CD1c-positive myeloid dendritic cell (primary cell): ENCODE data around the gene CREBL2.
"Not testable (repeated sequence)": the region's sequence is repeated elsewhere in the genome, so short reads cannot be mapped to it uniquely, and the experiment has no call there.

Source experiments
- DNase-seq: peaks from one replicate; pipeline ENCODE4 v3.0.0-alpha.2; 2016; ENCODE audit errors: extremely low spot score

CREBL2 gene

DNA sequence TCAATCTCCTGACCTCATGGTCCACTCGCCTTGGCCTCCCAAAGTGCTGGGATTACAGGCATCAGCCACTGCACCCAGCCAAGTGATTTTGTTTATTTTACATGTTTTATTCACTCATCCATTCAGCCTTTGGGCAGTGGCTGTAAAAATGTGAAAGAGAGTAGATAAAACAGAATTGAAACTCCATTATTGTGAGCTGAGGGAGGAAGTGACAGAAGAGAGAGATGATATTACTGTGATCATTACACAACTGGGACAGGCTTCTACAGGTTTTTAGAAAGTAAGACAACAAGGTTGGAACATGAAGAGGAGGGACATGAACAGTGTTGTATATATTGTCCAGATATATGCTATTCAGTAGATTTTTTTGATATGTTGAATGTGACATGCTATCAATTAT lies 25.0 kb downstream of the CREBL2 start:
- no peak for DNase-seq

DNA sequence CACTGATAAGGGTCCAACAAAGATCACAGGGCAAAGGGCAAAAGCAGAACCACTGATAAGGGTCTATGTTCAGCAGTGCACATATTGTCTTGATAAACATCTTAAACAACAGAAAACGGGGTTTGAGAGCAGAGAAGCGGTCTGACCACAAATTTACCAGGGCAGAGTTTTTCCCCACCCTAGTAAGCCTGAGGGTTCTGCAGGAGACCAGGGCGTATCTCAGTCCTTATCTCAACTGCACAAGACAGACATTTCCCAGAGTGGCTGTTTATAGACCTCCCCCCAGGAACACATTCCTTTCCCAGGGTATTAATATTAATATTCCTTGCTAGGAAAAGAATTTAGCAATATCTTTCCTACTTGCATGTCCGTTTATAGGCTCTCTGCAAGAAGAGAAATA lies 28.3 kb downstream of the CREBL2 start:
- DNase-seq = not testable (repeated sequence)

DNA sequence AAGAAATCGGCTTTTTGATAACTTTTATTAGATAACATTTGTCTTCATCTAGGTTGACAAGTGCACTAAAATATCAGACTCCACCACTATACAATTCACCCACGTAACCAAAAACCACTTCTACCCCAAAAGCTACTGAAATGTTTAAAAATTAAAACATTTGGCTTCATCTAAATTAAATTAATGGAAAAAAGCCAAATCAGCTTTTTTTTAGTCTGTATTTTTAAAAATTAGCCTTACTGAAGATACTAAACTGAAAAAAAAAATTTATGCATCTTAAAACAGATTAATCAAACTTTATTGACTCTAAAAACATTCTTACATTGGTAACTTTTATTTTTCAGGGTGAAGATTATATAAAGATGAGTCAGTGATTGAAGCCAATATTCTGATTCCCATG lies 30.0 kb downstream of the CREBL2 start:
- no peak for DNase-seq

DNA sequence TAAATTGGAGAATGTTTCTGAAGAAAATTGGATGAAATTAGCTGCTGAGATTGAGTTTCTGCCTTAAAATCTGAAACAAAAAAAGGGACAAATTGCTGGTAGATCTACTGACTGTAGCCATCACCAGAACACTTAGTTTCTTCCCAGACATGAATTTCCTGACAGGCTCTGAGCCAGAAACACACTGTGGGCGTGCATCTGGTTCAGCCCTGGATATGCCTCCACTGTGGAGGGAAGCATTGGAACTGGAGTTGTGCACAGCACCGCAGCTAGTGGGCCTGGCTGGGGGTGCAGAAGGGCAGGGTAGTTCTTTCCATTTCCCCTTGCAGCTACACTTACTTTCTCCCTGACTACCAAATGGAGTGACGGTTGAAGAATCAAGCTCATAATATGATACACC lies 31.2 kb downstream of the CREBL2 start:
- no peak for DNase-seq

DNA sequence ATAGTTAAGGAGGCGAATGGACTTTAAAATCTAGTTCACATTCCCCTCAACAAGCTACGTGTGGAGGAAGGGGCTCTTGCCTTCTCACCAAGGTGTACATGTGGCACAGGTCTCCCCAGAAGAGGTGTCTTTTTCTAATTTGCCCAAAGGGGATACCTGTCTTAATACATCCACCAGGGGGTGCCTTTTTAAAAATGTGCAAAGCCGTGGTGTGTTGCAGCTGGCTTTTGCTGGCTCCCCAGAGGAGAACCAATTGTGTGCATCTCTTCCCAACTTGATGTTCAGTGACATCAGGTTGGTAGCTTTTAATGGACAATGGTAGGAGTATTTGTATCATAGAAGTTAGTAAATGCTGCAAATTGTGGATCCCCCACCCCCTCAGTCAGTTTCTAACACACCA lies 33.8 kb downstream of the CREBL2 start:
- peak; percentile 55 for DNase-seq

DNA sequence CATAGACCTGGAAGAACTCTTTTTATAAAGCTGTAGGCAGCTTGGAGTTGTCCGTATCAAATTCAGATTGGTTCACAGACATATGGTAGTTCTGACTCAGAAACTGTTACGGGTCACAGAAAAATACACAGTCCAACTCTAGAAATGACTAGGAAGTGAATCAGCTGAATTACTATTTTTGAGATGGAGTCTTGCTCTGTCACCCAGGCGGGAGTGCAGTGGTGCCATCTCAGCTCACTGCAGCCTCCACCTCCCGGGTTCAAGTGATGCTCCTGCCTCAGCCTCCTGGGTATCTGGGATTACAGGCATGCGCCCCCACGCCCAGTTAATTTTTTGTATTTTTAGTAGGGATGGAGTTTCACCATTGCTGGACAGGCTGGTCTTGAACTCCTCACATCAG lies 34.3 kb downstream of the CREBL2 start:
- DNase-seq = not testable (repeated sequence)

DNA sequence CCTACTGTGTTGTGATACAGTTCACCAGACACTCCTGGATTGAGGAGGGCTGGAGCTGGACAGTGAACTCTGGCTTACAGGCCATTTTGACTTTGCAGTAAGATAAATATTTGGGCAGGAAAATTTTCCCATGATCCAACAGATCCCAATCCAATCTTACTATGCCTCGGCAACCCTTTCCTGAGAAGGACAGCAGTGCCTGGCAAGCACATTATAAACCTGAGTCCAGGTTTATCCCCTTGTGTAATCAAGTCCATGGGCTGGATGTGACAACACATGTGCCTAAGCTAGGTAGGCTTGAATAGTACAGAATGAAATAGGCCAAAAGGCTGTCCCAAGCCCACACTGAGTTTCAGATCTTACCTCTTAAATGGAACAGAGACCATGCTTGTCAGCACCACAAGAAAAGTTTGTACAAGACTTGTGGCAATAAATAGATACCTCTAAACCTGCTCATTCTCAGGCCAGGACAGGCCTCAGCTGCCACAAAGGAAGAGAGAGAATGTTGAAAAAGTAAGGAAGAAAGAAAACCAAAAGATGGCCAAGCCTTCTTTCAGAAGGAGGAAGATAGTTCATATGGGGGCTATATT lies 34.9 kb downstream of the CREBL2 start:
- DNase-seq = no peak

DNA sequence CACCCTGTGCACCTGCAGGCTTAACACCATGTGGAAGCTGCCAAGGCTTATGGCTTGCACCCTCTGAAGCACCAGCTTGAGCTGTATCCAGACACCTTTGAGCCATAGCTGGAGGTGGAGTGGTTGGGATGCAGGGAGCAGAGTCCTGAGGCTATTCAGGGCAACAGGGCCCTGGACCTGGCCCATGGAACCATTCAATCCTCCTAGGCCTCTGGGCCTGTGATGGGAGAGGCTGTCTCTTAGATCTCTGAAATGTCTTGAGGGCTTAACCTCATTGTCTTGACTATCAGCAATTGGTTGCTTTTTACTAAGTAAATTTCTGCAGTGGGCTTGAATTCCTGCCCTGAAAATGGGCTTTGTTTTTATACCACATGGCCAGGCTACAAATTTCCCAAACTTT lies 36.6 kb downstream of the CREBL2 start:
- DNase-seq = no peak

DNA sequence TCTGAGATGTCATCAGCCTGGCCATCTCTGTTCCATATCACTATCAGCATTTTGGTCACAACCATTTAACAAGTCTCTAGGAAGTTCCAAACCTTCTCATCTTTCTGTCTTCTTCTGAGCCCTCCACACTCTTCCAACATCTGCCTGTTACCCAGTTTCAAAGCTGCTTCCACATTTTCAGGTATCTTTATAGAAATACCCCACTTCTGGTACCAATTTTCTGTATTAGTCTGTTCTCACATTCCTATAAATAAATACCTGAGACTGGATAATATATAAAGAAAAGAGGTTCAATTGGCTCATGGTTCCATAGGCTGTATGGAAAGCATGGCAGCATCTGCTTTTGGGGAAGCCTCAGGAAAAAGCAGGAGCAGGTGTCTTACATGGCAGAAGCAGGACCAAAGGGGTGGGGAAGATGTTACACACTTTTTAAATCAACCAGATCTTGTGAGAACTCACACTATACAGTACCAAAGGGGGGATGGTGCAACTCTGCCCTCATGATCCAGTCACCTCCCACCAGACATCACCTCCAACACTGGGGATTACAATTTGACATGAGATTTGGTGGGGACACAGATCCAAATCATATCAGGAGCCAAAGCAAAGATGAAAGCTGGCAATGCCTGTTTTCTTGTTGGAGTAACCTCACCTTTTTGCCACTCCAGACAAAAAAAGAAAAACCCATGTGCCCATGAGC lies 37.4 kb downstream of the CREBL2 start:
- no peak for DNase-seq

DNA sequence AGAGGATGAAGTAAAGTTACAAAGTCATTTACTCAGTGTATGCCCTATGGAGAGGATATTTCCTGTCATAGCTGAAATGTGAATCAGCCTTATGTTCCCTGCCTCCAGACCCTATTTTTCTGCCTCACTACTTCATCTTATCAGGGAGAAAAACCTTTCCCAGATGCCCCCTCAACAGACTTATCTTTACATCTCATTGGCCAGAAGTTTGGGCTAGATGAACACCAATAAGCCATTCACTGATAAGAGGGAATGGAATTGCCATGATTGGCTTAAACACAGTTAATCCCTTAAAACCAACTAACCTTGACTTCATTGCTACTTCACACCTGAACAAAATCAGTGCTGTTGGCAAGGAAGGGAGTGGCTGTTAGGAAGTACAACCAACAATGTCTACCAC lies 40.1 kb downstream of the CREBL2 start:
- no peak for DNase-seq

DNA sequence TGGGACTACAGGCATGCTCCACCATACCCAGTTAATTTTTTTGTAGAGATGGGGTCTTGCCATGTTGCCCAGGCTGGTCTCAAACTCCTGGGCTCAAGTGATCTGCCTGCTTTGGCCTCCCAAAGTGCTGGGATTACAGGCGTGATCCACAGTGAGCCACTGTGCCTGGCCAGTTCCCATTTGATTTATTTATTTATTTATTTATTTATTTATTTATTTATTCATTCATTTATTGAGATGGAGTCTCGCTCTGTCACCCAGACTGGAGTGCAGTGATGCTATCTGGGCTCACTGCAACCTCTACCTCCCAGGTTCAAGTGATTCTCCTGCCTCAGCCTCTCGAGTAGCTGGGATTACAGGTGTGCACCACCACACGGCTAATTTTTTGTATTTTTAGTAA lies 41.0 kb downstream of the CREBL2 start:
- not testable (repeated sequence) for DNase-seq

DNA sequence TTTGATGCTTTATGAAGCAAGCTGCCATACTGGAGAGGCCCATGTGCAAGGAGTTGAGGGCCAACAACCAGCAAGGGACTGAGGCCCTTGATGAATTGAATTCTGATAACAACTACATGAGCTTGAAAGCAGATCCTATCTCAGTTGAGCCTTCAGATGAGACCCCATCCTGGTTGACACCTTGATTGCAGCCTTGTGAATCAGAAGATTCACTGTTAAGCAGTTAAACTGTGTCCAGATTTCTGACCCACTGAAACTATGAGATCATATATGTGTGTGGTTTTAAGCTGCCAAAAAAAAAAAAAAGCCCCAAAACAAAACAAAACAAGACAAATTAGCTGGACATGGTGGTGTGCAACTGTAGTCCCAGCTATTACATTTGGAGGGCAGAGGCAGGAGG lies 42.2 kb downstream of the CREBL2 start:
- DNase-seq = no peak

DNA sequence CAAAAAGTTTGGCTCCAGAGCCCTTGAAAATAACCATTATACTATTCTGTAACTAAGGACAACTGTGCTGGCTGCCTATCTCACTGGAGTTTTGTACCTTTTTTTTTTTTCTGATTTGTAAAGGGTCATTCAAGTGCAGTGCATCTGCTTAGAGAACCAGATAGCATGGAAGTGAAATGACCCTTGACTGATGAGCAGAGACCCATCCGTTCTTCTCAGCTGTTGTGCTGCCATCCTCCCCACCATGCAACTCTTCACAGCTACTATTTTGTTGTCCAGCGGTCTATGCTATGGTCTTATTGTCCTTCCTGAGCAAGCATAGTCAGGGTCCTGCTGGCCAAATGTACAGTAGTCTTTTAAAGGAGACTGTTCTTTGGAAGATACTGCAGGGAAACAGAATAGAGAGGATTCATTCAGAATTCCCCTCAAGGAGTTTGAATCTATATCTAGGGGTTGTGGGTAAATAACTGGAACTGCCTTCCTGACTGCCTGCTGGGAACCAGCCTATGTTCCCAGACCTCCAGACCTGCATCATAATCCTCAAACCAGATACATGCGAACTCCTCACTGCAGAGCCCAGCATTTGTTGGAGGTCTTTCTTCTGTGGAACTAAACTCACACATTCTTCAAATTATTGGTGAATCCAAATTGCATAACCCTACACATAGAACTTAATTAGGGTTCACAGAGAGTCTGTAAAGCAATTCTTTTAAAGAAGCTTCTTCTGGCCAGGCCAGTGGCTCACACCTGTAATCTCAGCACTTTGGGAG lies 43.2 kb downstream of the CREBL2 start:
- DNase-seq = no peak

DNA sequence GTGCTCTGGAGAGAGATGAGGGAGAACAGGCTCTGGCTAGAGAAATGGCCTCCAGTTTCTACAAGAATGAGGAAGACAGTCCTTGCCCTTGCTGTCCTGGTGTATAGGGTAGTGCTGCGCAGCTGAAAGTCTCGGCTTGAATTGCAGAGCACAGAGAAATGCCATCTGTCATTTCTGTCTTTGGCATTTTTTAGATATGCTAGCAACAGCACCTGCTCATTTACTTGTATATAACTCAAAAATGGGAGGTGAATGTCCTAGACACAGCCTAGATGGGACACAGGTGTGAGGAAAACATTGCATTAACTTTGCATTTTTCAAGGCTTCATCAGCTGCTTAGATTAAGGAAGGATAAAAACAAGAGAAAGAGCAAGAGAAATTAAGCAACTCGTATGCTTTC lies 48.5 kb downstream of the CREBL2 start:
- DNase-seq = no peak

DNA sequence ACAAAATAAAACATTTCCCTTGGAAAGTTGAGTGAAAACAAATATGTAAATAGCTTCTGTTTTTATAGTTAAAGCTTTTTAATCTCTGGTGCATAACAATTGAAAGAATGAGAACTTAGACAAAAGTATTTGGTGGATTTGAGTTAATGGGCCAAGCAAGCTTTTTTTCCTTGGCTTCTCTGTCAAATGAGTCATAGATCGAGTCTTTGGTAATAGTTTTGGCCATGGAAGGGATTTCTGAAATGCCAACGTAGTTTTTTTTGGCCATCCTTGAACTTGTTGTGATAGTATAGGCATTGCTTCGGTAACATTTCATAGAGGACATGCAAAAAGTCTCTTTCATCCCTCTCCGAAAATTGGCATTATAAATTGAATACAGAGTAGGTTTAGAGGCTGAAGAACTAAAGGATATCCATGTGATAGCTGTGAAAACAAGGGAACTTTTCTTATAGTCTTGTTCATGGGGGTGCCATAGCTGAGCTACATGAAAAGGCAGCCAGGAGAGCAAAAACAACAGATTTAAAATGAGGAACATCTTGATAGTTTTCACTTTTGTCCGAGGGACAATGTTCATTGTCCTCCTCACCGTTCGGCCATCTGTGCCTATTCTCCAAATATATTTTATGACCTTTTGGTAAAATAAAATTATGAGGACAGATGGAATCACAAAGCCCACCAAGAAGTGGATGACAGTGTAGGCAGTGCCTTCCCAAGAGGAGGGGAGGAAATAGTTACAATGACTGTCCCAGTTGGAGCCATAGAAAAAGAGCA lies 49.6 kb downstream of the CREBL2 start:
- no peak for DNase-seq

DNA sequence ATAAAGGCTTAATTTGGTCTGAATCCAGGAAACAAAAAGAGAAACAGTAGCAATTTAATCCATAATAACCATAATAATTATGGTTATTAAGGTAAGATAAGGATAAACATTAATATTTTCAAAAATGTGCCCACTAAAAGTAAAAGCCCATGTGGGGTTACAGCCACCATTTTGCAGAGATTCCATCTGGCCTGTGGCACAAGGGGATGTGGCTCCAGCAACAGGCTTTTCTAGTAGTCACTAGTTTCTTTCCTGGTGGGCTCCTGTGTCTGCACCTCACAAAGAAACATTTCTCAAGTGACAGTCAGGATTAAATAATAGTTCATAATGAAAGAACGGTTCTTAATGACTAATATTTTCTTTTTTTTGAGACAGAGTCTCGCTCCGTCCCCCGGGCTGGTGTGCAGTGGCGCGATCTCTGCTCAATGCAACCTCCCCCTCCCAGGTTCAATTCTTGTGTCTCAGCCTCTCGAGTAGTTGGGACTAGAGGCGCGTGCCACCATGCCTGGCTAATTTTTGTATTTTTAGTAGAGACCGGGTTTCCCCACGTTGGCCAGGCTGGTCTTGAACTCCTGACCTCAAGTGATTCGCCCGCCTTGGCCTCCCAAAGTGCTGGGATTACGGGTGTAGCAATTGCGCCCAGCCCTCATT lies 52.1 kb downstream of the CREBL2 start:
- DNase-seq = no peak

DNA sequence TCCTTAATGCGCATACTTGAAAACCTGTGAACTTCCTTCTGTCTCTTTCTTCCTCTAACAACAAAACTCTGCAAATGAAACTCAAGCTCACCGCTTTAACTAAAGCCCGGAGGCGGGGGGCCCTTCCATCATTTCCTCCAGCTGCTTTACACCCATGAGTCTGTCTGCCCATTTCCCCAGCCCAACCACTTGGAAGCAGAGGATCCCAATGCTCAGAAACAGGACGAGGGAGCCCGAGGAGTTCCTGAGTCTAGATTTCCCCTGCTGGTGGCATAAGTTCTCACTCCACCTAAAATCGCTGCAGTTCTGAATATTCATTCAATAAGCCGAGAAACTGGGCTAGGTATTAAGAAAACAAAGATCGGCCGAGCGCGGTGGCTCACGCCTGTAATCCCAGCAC lies 53.5 kb downstream of the CREBL2 start:
- DNase-seq = no peak

DNA sequence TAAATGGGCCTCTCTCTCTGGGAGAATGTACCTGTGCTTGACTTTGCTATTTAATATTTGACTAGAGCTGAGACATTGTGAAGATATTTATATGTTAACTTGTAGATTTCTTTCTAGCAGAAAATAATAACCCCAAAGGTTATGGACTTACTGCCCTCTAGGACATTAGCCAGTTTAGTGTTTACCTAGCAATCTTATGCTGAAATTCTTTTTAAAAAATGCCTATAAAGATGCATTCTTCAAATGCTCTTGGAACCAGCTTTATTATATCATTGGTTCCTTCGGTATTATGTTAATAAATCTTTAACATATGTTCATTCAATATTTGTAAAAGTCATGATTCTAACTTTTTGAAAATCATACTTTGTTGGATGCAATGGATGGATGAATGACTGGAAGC lies 56.3 kb downstream of the CREBL2 start:
- no peak for DNase-seq

DNA sequence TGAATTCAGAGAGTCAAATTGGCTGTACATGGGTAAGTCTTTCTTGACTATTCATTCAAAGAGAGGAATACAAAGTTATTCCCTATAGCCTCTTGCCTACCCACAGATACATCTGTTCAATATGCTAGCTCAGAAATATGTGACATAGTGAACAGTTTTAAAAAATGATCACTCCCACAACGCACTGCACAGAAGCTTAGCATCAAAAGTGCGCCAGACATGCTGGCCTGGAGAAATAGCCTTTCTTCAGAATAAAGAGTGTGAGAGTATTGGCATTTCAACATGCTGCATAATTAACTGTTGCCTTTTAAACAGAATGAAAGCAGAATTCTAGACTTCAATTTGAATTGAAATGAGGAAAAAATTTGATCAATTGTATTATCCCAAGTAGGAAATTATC lies 57.3 kb downstream of the CREBL2 start:
- DNase-seq = no peak

DNA sequence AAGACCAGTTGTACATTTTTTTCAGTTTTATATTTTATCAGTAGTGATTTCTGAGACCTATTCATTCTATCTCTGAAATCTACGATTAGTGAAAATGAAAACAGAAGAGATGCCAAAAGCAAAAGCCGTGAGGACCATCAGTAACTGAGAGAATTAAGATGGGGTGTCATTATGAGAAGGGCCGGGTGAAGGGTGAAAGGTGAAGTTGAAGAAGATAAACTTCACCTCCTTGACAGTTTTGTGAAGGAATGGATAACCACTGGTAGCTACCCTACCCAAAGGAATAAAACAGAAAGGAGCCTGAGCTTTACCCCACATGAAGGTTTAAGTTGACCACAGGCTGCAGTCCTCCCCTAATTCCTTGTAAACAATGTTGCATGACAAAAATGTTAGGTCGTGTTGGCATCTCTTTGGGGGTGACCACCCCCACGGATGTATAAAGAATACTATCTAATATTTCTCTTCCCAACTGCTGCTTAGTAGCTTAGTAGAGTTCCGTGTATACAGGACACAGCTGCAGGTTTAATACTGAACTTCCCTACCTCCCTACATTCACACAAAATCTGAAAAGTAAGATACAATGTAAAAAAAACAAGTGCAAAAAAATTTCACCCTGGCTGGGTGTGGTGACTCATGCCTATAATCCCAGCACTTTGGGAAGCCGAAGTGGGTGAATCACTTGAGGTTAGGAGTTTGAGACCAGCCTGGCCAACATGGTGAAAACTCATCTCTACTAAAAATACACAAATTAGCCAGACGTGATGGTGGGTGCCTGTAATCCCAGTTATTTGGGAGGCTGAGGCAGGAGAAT lies 60.4 kb downstream of the CREBL2 start:
- no peak for DNase-seq

DNA sequence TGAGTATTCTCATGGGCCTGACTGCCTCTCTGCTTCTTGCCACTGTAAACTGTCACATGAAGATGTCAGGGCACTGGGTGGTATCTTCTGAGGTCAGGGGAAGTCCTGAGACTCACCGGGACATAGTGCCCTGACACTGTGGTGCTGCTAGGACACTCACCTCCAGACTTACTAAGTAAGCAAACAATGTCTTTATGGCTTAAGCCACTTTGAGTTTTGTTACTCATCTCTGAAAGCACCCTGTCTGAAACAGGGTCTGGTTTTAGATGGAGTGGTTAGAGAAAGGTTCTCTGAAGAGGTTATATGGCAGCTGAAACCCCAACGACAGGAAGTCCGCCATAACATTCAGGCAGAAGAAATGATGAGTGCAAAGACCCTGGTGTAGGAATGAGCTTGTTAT lies 61.6 kb downstream of the CREBL2 start:
- no peak for DNase-seq
